Stimulated activated naive CD8-positive, alpha-beta T cell treated with anti-CD3 and anti-CD28 coated beads, Interleukin-15, Interleukin-2, amounts not matched to agents 100 ng/mL and 50 ng/mL, for 24 hours (primary cell): ENCODE measurements around the gene GNB4.
A peak's percentile ranks its signal among the peaks of the same experiment; 100 is the strongest.

Experiments
- H3K27ac Mint-ChIP-seq: one replicate; pipeline ENCODE4 v1.8.0; 2021; ENCODE audit warnings: mild to moderate bottlenecking, mixed read lengths
- H3K27me3 Mint-ChIP-seq: one replicate; pipeline ENCODE4 v1.8.0; 2021; ENCODE audit warnings: mixed read lengths
- H3K36me3 Mint-ChIP-seq: one replicate; pipeline ENCODE4 v1.8.0; 2021; ENCODE audit warnings: low read depth, mixed read lengths
- H3K4me1 Mint-ChIP-seq: one replicate; pipeline ENCODE4 v1.8.0; 2021; ENCODE audit warnings: low read depth, mixed read lengths
- H3K4me3 Mint-ChIP-seq: one replicate; pipeline ENCODE4 v1.8.0; 2021; ENCODE audit warnings: mild to moderate bottlenecking, mixed read lengths
- H3K9me3 Mint-ChIP-seq: one replicate; pipeline ENCODE4 v1.8.0; 2021; ENCODE audit warnings: mixed read lengths

GNB4 gene

DNA sequence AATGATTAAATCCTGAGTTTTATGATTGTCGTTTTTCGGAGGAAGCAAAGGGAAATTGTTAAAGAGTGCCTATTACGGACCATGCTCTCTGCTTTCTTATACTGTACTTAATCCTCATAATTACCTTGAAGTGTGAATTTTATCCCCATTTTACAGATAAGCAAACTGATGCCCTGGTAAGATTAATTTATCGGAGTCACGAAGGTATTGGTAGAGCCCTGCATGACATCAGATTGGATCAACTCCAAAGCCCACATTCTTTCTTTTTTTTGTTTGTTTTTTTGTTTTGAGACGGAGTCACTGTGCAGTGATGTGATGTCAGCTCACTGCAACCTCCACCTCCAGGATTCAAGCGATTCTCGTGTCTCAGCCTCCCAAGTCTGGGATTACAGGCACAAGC lies 1.6 kb upstream of the GNB4 start:
- H3K27me3 Mint-ChIP-seq: peaks cover 75% of the 10 kb centered on the region
- H3K9me3 Mint-ChIP-seq: no peaks in the 10 kb centered on the region
- no peak overlapping the region for H3K27ac Mint-ChIP-seq
- peaks cover 24% of the 10 kb centered on the region for H3K4me1 Mint-ChIP-seq
- H3K4me3 Mint-ChIP-seq: no peak overlapping the region
- no peaks in the 10 kb centered on the region for H3K36me3 Mint-ChIP-seq

DNA sequence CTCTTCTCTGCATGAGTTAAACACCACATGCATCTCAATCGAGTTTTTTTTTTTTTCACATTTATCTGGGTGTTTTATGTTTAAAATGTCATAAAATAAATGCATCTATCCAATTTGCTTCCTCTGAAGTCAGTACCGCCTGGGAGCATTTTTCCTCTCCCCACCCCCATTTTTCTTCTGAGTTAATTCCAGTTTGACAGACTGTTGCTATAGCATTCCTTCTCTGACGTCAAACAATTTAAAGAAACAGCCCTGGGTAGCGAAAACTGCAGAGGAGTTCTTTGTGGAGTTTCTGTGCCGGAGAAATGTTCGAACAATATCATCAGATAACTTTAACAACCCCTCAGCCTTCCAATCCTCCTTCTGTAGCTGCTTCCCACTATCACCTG lies 900 bp upstream of the GNB4 start:
- Mint-ChIP-seq H3K9me3 (no peaks in the 10 kb centered on the region), H3K27ac (no peak overlapping the region), H3K27me3 (peaks cover 75% of the 10 kb centered on the region), H3K4me1 (peaks cover 24% of the 10 kb centered on the region), H3K36me3 (no peaks in the 10 kb centered on the region), H3K4me3 (peak overlapping the region; percentile 77)

DNA sequence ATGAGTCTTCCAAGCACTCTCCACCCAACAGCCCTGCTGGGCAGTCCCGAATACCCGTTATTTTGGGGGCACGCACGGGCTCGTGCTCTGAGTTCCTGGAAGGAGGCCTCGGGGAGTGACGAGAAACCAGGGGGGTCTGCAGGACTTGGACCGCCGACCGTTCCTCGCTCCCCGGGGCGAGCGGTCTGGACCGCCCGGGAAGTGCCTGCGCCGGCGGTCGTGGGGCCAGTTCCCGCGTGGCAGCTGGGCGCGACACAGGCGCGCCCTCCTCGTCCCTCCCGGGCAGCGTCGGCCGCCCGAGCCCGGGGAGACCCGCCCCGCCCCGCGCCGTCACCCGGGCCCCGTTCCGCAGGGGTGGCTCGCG lies 387 bp downstream of the GNB4 start:
- H3K4me1 Mint-ChIP-seq: peaks cover 24% of the 10 kb centered on the region
- peak overlapping the region; percentile 82 for H3K27ac Mint-ChIP-seq
- H3K9me3 Mint-ChIP-seq: no peaks in the 10 kb centered on the region
- peak overlapping the region; percentile 83 for H3K4me3 Mint-ChIP-seq
- no peaks in the 10 kb centered on the region for H3K36me3 Mint-ChIP-seq
- H3K27me3 Mint-ChIP-seq: peaks cover 74% of the 10 kb centered on the region

DNA sequence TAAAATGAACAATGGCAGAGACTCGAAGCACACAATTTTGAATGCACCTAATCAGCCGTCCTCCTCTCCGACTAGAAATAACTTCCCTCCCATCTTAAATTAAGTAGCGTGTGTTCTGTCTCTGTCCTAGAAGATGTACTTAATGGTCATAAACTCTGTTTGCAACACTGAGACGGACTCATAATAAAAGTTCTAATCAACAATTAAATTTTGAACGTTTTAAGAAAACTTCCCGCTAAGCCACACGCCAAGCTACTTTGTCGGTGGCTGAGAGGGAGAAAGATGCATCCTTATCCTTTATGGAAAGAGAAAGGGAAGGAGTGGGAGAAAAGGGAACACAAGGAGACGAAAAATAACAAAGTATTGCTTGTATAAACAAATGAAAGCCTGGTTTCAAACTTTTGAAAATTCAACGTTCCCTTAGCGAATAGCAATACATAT lies 989 bp downstream of the GNB4 start:
- Mint-ChIP-seq H3K36me3 (no peaks in the 10 kb centered on the region), H3K4me1 (peaks cover 24% of the 10 kb centered on the region), H3K9me3 (no peaks in the 10 kb centered on the region), H3K27me3 (peaks cover 74% of the 10 kb centered on the region), H3K27ac (peak overlapping the region; percentile 82), H3K4me3 (peak overlapping the region; percentile 83)

DNA sequence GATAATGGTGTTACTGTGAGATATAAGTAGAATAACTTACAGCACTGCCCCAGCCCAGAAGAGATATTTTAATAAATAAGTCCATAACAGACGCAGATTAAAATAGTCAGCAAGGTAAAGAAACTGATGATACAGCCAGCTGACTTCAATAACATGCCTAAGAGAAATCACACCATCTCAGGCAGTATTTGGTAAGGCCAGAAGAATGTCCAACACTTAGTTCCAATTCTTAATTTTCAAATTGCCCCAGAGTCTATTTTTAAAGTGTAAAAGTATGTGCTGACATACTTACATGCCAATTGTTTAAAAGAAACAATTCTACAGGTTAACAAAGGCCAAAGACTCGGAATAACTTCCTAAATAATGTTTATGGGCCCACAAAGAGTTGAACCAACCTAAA lies 1.6 kb downstream of the GNB4 start:
- Mint-ChIP-seq H3K4me1 (peaks cover 24% of the 10 kb centered on the region), H3K27me3 (peaks cover 71% of the 10 kb centered on the region), H3K36me3 (no peaks in the 10 kb centered on the region), H3K9me3 (no peaks in the 10 kb centered on the region), H3K27ac (no peak overlapping the region), H3K4me3 (peak overlapping the region; percentile 83)

DNA sequence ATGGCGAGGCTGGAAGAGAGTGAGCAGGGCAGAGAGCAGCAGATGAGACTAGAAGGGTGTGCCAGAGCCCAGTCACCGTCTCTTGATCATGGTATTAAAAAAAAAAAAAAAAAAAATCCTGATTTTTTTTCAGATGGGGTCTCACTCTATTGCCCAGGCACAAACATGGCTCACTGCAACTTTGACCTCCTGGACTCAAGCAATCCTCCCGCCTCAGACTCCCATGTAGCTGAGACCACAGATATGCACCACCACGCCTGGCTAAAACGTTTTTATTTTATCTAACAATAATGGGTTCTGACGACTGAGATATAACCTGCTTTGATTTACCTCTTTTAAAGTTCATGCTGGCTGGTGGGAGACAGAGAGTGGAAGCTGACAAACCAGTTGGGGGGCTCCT lies 4.0 kb downstream of the GNB4 start:
- H3K4me1 Mint-ChIP-seq: peaks cover 23% of the 10 kb centered on the region
- no peaks in the 10 kb centered on the region for H3K36me3 Mint-ChIP-seq
- peaks cover 54% of the 10 kb centered on the region for H3K27me3 Mint-ChIP-seq
- H3K9me3 Mint-ChIP-seq: no peaks in the 10 kb centered on the region
- no peak overlapping the region for H3K27ac Mint-ChIP-seq
- H3K4me3 Mint-ChIP-seq: no peak overlapping the region

DNA sequence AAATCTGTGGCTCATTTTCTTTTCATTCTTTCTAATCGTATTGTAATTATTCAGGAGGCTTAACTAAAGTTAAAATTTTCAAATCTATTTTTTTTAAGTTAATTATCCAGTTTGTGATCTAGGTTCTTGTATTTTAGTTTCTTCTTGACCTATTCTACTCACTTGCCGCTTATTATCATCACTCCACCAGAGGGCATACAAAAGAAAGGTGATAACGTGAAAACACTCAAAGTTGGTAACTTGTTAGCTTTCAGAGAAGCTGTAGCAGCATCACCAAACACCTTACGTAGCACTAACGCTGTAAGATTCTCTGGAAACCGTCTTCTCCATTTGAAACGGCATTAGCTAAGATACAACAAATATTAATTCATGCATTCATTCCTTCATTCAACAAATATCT lies 4.8 kb downstream of the GNB4 start:
- H3K4me1 Mint-ChIP-seq: peaks cover 16% of the 10 kb centered on the region
- H3K4me3 Mint-ChIP-seq: no peak overlapping the region
- H3K27me3 Mint-ChIP-seq: peaks cover 46% of the 10 kb centered on the region
- no peaks in the 10 kb centered on the region for H3K36me3 Mint-ChIP-seq
- no peaks in the 10 kb centered on the region for H3K9me3 Mint-ChIP-seq
- H3K27ac Mint-ChIP-seq: no peak overlapping the region

DNA sequence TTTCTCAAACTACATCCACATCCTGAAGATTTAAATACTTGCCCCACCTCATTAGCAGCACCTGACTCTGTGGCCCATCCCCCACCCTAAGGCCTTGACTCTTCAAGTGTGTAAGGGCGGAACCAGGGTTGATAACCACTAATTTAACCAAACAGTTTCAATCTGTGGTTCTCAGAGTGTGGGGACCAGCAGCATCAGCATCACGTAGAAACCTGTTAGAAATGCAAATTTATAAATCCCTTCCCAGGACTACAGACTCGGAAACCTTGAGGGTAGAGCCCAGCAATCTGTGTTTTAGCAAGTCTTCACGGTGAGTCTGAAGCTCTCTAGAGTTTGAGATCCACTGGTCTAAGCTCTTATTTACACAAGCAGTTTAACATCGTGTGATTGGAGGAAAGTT lies 12.4 kb downstream of the GNB4 start:
- H3K36me3 Mint-ChIP-seq: no peaks in the 10 kb centered on the region
- peaks cover 8% of the 10 kb centered on the region for H3K4me1 Mint-ChIP-seq
- H3K27me3 Mint-ChIP-seq: peaks cover 3% of the 10 kb centered on the region
- H3K27ac Mint-ChIP-seq: no peak overlapping the region
- no peak overlapping the region for H3K4me3 Mint-ChIP-seq
- no peaks in the 10 kb centered on the region for H3K9me3 Mint-ChIP-seq

DNA sequence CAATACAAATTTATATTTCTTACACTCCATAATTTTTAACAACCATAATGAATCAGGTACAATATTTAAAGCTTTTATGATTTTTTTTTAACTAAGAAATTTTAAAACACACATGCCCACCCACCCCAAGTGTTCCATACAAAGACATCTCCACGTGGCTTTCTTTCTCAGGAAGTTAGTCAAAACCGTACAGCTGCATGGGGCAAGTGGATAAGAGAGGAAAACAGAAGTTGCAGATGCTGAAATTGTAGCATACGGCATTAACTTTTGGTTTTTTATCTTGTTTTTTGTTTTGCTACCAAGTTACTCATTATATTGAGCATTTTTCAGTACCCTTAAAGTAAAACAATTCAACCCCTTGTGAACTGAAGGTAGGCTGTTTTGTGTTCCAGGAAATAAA lies 14.8 kb downstream of the GNB4 start:
- Mint-ChIP-seq H3K9me3 (no peaks in the 10 kb centered on the region), H3K27ac (no peak overlapping the region), H3K36me3 (no peaks in the 10 kb centered on the region), H3K27me3 (peaks cover 3% of the 10 kb centered on the region), H3K4me3 (no peak overlapping the region), H3K4me1 (peaks cover 23% of the 10 kb centered on the region)

DNA sequence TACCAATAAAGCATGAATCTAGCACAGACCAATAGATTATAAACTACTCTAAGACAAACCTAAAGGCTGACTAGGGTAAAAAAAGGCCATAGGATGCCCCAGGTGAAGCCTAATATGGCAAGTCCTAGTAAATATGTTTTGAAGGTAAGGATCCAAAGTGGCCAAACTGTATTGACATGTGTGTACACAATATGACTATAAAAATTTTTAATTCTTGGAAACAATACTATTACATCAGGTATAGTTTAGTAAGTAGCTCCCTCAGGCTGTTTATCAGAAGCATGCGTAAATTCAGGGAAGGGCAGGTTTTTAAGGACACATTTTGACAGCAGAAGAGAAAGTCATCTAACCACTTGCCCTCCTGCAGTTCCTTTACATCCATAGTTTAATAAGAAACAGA lies 18.8 kb downstream of the GNB4 start:
- Mint-ChIP-seq H3K27me3 (peaks cover 3% of the 10 kb centered on the region), H3K36me3 (no peaks in the 10 kb centered on the region), H3K27ac (no peak overlapping the region), H3K4me1 (peaks cover 17% of the 10 kb centered on the region), H3K9me3 (no peaks in the 10 kb centered on the region), H3K4me3 (no peak overlapping the region)

DNA sequence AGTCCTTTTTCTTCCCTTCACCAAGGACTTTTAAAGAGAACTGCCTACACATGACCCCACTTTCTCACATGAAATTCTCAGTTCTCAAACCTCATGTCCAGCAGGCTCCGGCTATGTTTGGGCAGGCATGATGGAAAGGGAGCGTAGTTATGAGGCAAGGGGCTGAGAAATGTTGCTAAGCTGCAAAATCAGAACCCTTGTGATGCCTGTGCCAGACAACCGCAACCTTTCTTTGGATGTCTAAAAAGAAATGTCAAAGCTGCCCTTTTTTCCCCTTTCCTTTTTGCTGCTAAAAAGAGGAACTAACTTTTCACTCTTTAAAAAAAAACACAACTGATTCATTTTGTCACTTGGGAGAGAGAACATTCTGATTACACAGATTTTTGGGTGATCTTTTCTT lies 19.2 kb downstream of the GNB4 start:
- H3K4me1 Mint-ChIP-seq: peaks cover 17% of the 10 kb centered on the region
- no peak overlapping the region for H3K4me3 Mint-ChIP-seq
- peaks cover 3% of the 10 kb centered on the region for H3K27me3 Mint-ChIP-seq
- no peaks in the 10 kb centered on the region for H3K36me3 Mint-ChIP-seq
- H3K27ac Mint-ChIP-seq: no peak overlapping the region
- H3K9me3 Mint-ChIP-seq: no peaks in the 10 kb centered on the region

DNA sequence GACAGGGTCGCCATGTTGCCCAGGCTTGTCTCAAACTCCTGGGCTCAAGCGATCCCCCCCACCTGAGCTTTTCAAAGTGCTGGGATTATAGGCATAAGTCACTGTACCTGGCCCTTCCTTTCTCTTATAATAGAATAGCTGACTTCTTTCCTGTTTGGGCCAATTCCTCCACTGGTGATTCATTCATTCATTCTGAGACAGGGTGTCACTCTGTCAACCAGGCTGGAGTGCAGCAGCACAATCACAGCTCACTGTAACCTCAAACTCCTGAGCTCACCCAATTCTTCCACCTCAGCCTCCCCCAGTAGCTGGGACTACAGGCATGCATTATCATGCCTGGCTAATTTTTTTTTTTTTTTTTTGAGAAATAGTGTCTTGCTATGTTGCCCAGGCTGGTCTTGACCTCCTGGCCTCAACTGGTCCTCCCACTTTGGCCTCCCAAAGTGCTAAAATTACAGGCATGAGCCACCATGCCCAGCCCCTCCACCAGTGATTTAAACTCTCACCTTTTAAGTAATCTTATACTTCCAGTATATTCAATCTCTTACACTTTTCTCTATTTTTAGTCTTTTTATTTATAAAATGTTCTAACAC lies 20.9 kb downstream of the GNB4 start:
- H3K4me1 Mint-ChIP-seq: peaks cover 17% of the 10 kb centered on the region
- peaks cover 3% of the 10 kb centered on the region for H3K27me3 Mint-ChIP-seq
- no peak overlapping the region for H3K4me3 Mint-ChIP-seq
- H3K36me3 Mint-ChIP-seq: no peaks in the 10 kb centered on the region
- H3K27ac Mint-ChIP-seq: no peak overlapping the region
- no peaks in the 10 kb centered on the region for H3K9me3 Mint-ChIP-seq

DNA sequence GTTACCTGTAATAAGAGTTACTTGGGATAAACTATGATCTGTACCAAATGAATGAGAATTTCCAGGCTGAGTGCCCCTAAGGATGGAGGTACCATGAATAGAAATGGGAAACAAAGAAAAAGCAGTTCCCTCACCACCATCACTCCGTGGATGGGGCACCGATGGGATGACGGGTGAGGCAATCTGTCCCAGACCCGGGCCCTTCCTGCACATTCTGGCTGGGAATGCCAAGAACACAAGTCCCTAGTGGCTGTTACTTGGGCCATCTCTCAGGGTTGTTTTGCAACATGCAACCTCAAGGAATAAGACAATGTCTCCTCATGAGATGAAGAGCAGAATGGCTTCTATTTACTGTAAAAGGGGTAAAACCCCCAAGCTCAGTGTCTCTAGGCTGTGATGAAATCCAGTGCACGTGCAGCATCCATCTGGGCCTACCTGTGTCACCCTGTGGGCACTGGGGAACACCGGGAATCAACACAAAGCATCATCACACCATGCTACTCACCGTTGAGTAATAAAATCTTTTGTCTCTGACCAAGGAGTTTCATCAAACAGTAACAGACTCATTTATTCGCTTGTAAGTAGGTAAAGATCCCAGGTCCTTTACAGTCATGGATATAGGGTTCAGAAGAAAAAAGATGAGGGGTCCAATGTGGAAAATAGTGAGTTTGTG lies 22.3 kb downstream of the GNB4 start:
- Mint-ChIP-seq H3K4me3 (no peak overlapping the region), H3K4me1 (peaks cover 17% of the 10 kb centered on the region), H3K9me3 (no peaks in the 10 kb centered on the region), H3K36me3 (no peaks in the 10 kb centered on the region), H3K27me3 (peaks cover 5% of the 10 kb centered on the region), H3K27ac (no peak overlapping the region)

DNA sequence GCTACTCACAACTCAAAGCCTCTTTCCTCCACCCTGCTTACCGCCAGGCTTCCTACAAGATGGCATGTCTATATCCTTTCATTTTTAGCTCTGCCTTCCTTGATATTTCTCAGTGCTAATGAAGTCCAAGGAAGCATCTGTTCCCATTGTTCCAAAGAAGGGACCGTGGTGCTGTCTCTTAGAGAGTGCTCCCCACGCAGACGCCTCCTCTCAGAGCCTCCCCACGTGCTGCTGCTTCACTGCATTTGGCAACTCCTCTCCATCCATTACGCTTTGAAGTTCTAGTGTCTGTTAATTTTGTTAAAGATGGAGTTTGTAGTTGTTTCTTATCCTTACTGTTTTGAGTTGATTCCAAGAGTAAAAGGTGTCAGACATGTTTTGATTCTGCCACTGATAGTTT lies 26.2 kb downstream of the GNB4 start:
- H3K36me3 Mint-ChIP-seq: no peaks in the 10 kb centered on the region
- no peak overlapping the region for H3K4me3 Mint-ChIP-seq
- no peaks in the 10 kb centered on the region for H3K4me1 Mint-ChIP-seq
- H3K27ac Mint-ChIP-seq: no peak overlapping the region
- H3K9me3 Mint-ChIP-seq: no peaks in the 10 kb centered on the region
- H3K27me3 Mint-ChIP-seq: peaks cover 3% of the 10 kb centered on the region

DNA sequence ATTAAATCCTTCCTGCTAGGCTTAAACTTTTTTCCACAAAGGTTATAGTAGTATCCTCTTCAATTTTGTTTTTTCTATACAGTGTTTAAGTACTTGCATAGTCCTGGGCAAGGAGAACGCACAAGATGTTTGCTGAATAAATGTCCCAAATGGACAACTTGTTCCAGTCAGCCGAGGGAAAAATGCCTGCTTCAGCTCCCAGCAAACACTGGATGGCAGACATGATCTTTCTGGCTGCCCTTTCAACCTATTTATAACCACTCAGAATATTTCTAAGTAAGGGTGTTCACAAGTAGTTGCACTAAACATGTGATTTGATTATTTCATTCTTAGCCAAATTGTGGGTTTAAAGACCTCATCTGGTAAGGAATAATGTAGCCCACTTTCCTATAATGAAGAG lies 29.8 kb downstream of the GNB4 start:
- Mint-ChIP-seq H3K4me3 (no peak overlapping the region), H3K36me3 (peaks cover 3% of the 10 kb centered on the region), H3K4me1 (no peaks in the 10 kb centered on the region), H3K27me3 (peaks cover 3% of the 10 kb centered on the region), H3K9me3 (no peaks in the 10 kb centered on the region), H3K27ac (no peak overlapping the region)

DNA sequence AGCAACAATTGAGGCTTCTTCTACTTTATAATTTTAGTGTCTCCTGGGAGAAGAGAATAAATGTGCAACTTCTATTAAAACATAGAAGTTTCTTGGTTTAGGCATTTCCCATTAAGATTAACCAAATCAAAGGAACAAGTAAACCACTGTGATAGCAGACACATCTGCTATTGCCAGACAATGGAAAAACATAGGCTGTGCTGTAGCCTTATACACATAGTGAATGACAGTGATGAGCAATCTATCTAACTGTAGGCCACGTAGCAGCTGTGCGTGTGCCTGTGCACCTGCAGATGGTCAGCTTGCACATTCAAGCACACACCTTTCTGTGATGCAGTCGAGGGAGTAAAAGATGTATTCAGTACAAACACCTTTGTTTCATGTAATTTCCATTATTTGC lies 32.7 kb downstream of the GNB4 start:
- H3K4me3 Mint-ChIP-seq: no peak overlapping the region
- no peaks in the 10 kb centered on the region for H3K4me1 Mint-ChIP-seq

More for the DNA sequence above, 32.7 kb downstream of the GNB4 start:
- Mint-ChIP-seq H3K27me3 (no peaks in the 10 kb centered on the region), H3K27ac (no peak overlapping the region), H3K9me3 (no peaks in the 10 kb centered on the region), H3K36me3 (peaks cover 3% of the 10 kb centered on the region)
